GM12873 (cell line): ENCODE data around the gene SHISA5.

ENCODE experiments used
- CTCF ChIP-seq: IDR thresholded peaks from 2 replicates; pipeline ENCODE4 v1.5.1; 2012; ENCODE audit warnings: low read depth, mild to moderate bottlenecking, moderate library complexity, low read length, control low read depth; ENCODE audit not compliant: insufficient read depth; ENCODE audit errors: missing control alignments

SHISA5 gene

GRCh38 chr3:48466386-48467109 is 37.4 kb downstream of the SHISA5 start:
- no peak for TF ChIP-seq CTCF

- TF ChIP-seq CTCF = peak; percentile 52
These were observed 38.2 kb downstream of the SHISA5 start for GRCh38 chr3:48465531-48466378.

GRCh38 chr3:48465237-48465530 is 38.8 kb downstream of the SHISA5 start:
- no peak for TF ChIP-seq CTCF

- TF ChIP-seq CTCF = no peak
These were observed 39.2 kb downstream of the SHISA5 start for GRCh38 chr3:48464713-48465221.

- no peak for TF ChIP-seq CTCF
These were observed 40.3 kb downstream of the SHISA5 start for GRCh38 chr3:48463703-48464102.

GRCh38 chr3:48460517-48460902 is 43.5 kb downstream of the SHISA5 start:
- TF ChIP-seq CTCF = no peak

- no peak for TF ChIP-seq CTCF
These were observed 44.0 kb downstream of the SHISA5 start for GRCh38 chr3:48459773-48460516.
